Measurements from ENCODE around the gene MRPS35. TPM values are rescaled to one million over a fixed set of nuclear protein-coding genes. Genes with fewer than 3 reads are reported as not detected.

The MRPS35 gene
- total and polyA plus RNA-seq, 2 experiments from 2014 or later = 58.1 to 58.7 TPM

DNA sequence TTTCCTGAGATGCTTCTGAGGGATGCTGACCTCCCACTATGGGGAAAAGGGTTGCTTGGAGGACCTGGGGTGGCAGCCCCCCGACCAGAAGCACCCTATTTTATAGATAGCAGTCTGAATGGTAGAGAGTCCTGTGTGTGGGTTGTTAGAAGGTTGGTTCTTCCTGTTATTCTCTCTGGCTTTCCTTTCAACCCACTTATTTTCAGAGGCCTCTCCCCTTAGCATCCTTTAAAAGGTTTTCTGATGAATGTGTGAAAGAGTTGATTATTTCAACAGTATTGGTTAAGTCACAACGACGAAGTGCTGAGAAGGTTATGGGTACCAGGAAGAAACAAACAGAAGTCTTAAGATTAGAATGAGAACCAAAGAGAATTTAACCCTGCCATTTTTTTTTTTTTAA is 90.2 kb downstream of the MRPS35 start (continued):
- TF ChIP-seq, protein P1, sequence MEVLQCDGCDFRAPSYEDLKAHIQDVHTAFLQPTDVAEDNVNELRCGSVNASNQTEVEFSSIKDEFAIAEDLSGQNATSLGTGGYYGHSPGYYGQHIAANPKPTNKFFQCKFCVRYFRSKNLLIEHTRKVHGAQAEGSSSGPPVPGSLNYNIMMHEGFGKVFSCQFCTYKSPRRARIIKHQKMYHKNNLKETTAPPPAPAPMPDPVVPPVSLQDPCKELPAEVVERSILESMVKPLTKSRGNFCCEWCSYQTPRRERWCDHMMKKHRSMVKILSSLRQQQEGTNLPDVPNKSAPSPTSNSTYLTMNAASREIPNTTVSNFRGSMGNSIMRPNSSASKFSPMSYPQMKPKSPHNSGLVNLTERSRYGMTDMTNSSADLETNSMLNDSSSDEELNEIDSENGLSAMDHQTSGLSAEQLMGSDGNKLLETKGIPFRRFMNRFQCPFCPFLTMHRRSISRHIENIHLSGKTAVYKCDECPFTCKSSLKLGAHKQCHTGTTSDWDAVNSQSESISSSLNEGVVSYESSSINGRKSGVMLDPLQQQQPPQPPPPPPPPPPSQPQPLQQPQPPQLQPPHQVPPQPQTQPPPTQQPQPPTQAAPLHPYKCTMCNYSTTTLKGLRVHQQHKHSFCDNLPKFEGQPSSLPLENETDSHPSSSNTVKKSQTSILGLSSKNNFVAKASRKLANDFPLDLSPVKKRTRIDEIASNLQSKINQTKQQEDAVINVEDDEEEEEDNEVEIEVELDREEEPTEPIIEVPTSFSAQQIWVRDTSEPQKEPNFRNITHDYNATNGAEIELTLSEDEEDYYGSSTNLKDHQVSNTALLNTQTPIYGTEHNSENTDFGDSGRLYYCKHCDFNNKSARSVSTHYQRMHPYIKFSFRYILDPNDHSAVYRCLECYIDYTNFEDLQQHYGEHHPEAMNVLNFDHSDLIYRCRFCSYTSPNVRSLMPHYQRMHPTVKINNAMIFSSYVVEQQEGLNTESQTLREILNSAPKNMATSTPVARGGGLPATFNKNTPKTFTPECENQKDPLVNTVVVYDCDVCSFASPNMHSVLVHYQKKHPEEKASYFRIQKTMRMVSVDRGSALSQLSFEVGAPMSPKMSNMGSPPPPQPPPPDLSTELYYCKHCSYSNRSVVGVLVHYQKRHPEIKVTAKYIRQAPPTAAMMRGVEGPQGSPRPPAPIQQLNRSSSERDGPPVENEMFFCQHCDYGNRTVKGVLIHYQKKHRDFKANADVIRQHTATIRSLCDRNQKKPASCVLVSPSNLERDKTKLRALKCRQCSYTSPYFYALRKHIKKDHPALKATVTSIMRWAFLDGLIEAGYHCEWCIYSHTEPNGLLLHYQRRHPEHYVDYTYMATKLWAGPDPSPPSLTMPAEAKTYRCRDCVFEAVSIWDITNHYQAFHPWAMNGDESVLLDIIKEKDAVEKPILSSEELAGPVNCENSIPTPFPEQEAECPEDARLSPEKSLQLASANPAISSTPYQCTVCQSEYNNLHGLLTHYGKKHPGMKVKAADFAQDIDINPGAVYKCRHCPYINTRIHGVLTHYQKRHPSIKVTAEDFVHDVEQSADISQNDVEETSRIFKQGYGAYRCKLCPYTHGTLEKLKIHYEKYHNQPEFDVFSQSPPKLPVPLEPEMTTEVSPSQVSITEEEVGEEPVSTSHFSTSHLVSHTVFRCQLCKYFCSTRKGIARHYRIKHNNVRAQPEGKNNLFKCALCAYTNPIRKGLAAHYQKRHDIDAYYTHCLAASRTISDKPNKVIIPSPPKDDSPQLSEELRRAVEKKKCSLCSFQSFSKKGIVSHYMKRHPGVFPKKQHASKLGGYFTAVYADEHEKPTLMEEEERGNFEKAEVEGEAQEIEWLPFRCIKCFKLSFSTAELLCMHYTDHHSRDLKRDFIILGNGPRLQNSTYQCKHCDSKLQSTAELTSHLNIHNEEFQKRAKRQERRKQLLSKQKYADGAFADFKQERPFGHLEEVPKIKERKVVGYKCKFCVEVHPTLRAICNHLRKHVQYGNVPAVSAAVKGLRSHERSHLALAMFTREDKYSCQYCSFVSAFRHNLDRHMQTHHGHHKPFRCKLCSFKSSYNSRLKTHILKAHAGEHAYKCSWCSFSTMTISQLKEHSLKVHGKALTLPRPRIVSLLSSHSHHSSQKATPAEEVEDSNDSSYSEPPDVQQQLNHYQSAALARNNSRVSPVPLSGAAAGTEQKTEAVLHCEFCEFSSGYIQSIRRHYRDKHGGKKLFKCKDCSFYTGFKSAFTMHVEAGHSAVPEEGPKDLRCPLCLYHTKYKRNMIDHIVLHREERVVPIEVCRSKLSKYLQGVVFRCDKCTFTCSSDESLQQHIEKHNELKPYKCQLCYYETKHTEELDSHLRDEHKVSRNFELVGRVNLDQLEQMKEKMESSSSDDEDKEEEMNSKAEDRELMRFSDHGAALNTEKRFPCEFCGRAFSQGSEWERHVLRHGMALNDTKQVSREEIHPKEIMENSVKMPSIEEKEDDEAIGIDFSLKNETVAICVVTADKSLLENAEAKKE (CRISPR knock-in tag; IDR thresholded peaks at IDR 0.05) = no peak
- TF ChIP-seq EZH2phosphoT487 (IDR thresholded peaks at IDR 0.05; ENCODE audit: unreplicated experiment) (no peak), POLR2AphosphoS5 (IDR thresholded peaks at IDR 0.05; ENCODE audit: low read depth) (no peak), ZNF331 (CRISPR knock-in tag; IDR thresholded peaks at IDR 0.05; ENCODE audit: low read depth) (no peak), CREB1 (CRISPR knock-in tag; IDR thresholded peaks at IDR 0.05; ENCODE audit: low read depth) (no peak)

DNA sequence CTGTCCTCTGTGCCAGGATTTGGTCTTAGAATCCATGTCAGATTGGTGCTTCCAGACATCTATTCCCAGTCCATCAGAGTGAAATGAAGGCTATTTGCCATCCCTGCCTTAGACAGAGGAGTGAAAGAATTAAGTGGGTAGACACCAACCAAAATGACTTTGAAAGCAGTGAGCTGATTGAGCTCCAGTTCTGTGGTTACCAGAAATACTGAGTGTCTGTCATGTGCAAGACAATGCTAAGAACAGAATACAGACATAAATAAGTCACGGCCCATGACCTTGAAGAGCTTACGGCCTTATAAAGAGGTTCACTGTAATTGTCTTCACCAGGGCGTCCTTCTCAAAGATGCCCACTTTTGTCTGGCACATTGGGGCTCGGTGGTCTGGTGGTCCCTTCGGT is 91.0 kb downstream of the MRPS35 start:
- no peak overlapping the region for H2AFZ ChIP-seq
- no peak overlapping the region for H3K27ac Mint-ChIP-seq
- no peaks in the 10 kb centered on the region for H3K27me3 ChIP-seq (ENCODE audit: insufficient read depth)
- H3K9me2 ChIP-seq (ENCODE audit: insufficient read depth) = no peaks in the 10 kb centered on the region
- no peaks in the 10 kb centered on the region for H3K79me2 ChIP-seq (replicated peaks; ENCODE audit: insufficient read depth)
- peaks cover 26% of the 10 kb centered on the region for H3K36me3 Mint-ChIP-seq (ENCODE audit: low read depth)
- H3K36me3 ChIP-seq (ENCODE audit: insufficient read depth) = no peaks in the 10 kb centered on the region
- no peaks in the 10 kb centered on the region for H3F3A ChIP-seq (replicated peaks; ENCODE audit: low read depth)
- no peak overlapping the region for H3K4me2 ChIP-seq
- no peak for DNase-seq (ENCODE audit: low spot score)
- H3K9me3 Mint-ChIP-seq = no peaks in the 10 kb centered on the region
- no peak overlapping the region for H3K4me3 ChIP-seq
- H3K4me1 Mint-ChIP-seq = no peaks in the 10 kb centered on the region
- 0 out of 2 replicates have a peak overlapping the region, but pooled peaks have one; percentile 14 for H3K27ac ChIP-seq (ENCODE audit: low read depth)
- ATAC-seq = no peak
- H4K20me1 ChIP-seq (replicated peaks; ENCODE audit: insufficient read depth) = no peaks in the 10 kb centered on the region; the same call in 1 of the 2 replicates
- H3K4me1 ChIP-seq (ENCODE audit: insufficient read depth) = no peaks in the 10 kb centered on the region
- H3K27me3 Mint-ChIP-seq (ENCODE audit: insufficient read depth, low read depth, poor library complexity) = peaks cover 3% of the 10 kb centered on the region
- H3K4me3 Mint-ChIP-seq = no peak overlapping the region
- TF ChIP-seq JUNB (IDR thresholded peaks at IDR 0.05; ENCODE audit: unreplicated experiment) (no peak), EZH2 (IDR thresholded peaks at IDR 0.05; ENCODE audit: low read depth, unreplicated experiment) (no peak), NANOG (IDR thresholded peaks at IDR 0.05; ENCODE audit: borderline replicate concordance) (no peak), EZH2phosphoT487 (IDR thresholded peaks at IDR 0.05; ENCODE audit: unreplicated experiment) (no peak), ZNF331 (CRISPR knock-in tag; IDR thresholded peaks at IDR 0.05; ENCODE audit: low read depth) (no peak), CREB1 (CRISPR knock-in tag; IDR thresholded peaks at IDR 0.05; ENCODE audit: low read depth) (no peak), ZNF114 (CRISPR knock-in tag; IDR thresholded peaks at IDR 0.05) (no peak), POLR2AphosphoS5 (IDR thresholded peaks at IDR 0.05; ENCODE audit: low read depth) (no peak)
- TF ChIP-seq, protein P2, sequence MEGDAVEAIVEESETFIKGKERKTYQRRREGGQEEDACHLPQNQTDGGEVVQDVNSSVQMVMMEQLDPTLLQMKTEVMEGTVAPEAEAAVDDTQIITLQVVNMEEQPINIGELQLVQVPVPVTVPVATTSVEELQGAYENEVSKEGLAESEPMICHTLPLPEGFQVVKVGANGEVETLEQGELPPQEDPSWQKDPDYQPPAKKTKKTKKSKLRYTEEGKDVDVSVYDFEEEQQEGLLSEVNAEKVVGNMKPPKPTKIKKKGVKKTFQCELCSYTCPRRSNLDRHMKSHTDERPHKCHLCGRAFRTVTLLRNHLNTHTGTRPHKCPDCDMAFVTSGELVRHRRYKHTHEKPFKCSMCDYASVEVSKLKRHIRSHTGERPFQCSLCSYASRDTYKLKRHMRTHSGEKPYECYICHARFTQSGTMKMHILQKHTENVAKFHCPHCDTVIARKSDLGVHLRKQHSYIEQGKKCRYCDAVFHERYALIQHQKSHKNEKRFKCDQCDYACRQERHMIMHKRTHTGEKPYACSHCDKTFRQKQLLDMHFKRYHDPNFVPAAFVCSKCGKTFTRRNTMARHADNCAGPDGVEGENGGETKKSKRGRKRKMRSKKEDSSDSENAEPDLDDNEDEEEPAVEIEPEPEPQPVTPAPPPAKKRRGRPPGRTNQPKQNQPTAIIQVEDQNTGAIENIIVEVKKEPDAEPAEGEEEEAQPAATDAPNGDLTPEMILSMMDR (conservative IDR thresholded peaks at IDR 0.05; ENCODE audit: low read depth in 2 of 2) = no peak
- TF ChIP-seq, protein P3, sequence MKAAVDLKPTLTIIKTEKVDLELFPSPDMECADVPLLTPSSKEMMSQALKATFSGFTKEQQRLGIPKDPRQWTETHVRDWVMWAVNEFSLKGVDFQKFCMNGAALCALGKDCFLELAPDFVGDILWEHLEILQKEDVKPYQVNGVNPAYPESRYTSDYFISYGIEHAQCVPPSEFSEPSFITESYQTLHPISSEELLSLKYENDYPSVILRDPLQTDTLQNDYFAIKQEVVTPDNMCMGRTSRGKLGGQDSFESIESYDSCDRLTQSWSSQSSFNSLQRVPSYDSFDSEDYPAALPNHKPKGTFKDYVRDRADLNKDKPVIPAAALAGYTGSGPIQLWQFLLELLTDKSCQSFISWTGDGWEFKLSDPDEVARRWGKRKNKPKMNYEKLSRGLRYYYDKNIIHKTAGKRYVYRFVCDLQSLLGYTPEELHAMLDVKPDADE (IDR thresholded peaks at IDR 0.05) = no peak
- TF ChIP-seq, protein P4, sequence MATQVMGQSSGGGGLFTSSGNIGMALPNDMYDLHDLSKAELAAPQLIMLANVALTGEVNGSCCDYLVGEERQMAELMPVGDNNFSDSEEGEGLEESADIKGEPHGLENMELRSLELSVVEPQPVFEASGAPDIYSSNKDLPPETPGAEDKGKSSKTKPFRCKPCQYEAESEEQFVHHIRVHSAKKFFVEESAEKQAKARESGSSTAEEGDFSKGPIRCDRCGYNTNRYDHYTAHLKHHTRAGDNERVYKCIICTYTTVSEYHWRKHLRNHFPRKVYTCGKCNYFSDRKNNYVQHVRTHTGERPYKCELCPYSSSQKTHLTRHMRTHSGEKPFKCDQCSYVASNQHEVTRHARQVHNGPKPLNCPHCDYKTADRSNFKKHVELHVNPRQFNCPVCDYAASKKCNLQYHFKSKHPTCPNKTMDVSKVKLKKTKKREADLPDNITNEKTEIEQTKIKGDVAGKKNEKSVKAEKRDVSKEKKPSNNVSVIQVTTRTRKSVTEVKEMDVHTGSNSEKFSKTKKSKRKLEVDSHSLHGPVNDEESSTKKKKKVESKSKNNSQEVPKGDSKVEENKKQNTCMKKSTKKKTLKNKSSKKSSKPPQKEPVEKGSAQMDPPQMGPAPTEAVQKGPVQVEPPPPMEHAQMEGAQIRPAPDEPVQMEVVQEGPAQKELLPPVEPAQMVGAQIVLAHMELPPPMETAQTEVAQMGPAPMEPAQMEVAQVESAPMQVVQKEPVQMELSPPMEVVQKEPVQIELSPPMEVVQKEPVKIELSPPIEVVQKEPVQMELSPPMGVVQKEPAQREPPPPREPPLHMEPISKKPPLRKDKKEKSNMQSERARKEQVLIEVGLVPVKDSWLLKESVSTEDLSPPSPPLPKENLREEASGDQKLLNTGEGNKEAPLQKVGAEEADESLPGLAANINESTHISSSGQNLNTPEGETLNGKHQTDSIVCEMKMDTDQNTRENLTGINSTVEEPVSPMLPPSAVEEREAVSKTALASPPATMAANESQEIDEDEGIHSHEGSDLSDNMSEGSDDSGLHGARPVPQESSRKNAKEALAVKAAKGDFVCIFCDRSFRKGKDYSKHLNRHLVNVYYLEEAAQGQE (IDR thresholded peaks at IDR 0.05; ENCODE audit: unreplicated experiment) = no peak
